Chondrocyte (in vitro differentiated cells): Measurements from ENCODE around the gene STXBP1. TPM values are rescaled to one million over a fixed set of nuclear protein-coding genes. Genes with fewer than 3 reads are reported as not detected.
A peak's percentile ranks its signal among the peaks of the same experiment; 100 is the strongest.

Source experiments
- DNase-seq: peaks from one replicate; pipeline ENCODE4 v3.0.0; 2021; ENCODE audit warnings: mixed read lengths, low spot score
- H3K27ac Mint-ChIP-seq: one replicate; pipeline ENCODE4 v1.8.0; 2021; ENCODE audit warnings: mild to moderate bottlenecking, moderate library complexity, mixed read lengths; ENCODE audit not compliant: unreplicated experiment
- H3K27me3 Mint-ChIP-seq: 2 replicates; pipeline ENCODE4 v1.8.0; 2021; ENCODE audit warnings: low read depth, mixed read lengths
- H3K36me3 Mint-ChIP-seq: 2 replicates; pipeline ENCODE4 v1.8.0; 2021; ENCODE audit warnings: low read depth, mixed read lengths
- H3K4me1 Mint-ChIP-seq: 2 replicates; pipeline ENCODE4 v1.8.0; 2021; ENCODE audit warnings: low read depth, mild to moderate bottlenecking, mixed read lengths
- H3K4me3 Mint-ChIP-seq: one replicate; pipeline ENCODE4 v1.8.0; 2021; ENCODE audit warnings: mild to moderate bottlenecking, moderate library complexity, mixed read lengths; ENCODE audit not compliant: unreplicated experiment
- H3K9me3 Mint-ChIP-seq: 2 replicates; pipeline ENCODE4 v1.8.0; 2021; ENCODE audit warnings: low read depth, mixed read lengths
- CTCF ChIP-seq: fragments of 200-600 bp; sonication (generic); IDR thresholded peaks from 2 replicates; pipeline ENCODE4 v1.5.0; 2021; ENCODE audit warnings: antibody characterized with exemption, mild to moderate bottlenecking, moderate library complexity
- total RNA-seq: library from RNA; stranded (reverse); gene quantifications from 3 replicates; pipeline ENCODE4 v1.2.1, GENCODE V29; 2021

STXBP1 gene
- total RNA-seq, 1 donor from 2014 or later, result 41.6 TPM

DNA sequence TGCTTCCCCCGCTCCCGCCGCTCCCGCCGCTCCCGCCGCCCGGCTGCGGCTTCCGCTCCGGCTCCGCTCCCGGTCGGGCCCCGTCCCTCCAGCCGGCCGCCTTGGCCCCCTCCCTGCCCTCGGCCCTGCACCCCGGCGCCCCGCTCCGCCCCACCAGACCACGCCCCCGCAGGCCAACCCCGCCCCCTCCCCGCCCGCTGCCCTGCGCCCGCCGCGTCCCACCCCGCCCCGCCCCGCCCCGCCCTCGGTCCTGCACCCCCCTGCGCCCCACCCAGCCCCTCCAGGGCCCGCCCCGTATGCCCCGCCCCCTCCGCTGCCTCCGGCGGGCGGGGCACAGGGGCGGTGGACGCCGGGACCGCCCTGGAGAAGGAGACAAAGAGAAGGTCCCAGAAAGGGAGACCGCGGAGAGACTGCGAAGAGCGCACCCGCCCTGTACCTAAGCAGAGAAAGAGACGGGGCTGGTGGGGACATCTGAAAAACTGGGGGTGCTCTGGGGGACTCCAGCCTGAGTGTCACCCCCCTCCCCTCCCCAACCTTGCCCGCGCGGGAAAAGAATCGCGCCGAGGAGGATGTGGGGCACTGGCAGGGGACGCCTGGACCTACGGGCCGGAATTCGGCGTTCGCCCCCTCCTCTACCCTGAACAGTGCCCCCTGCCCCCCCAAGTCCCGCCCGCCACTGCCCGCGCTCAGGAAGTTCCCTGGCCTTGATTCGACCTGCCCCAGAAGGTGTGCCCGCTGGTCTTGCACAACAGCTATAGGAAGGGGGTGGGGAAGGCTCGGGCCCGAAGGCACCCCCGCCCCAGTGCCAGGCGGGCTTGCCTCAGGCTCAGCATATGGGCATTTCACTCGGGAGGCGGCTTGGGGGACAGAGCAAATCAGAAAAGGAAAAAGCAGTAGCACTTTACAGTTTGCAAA lies 42.8 kb upstream of the STXBP1 start:
- no peaks in the 10 kb centered on the region for H3K9me3 Mint-ChIP-seq
- H3K36me3 Mint-ChIP-seq, result no peaks in the 10 kb centered on the region
- TF ChIP-seq CTCF, result no peak
- no peak for DNase-seq
- H3K27me3 Mint-ChIP-seq, result no peaks in the 10 kb centered on the region
- H3K4me1 Mint-ChIP-seq, result peaks cover 63% of the 10 kb centered on the region
- peak overlapping the region; percentile 71 for H3K4me3 Mint-ChIP-seq
- H3K27ac Mint-ChIP-seq, result peak overlapping the region; percentile 86

- Mint-ChIP-seq H3K27me3 (no peaks in the 10 kb centered on the region), H3K9me3 (no peaks in the 10 kb centered on the region), H3K4me3 (peak overlapping the region; percentile 71), H3K36me3 (no peaks in the 10 kb centered on the region), H3K4me1 (peaks cover 65% of the 10 kb centered on the region), H3K27ac (peak overlapping the region; percentile 86)
- TF ChIP-seq CTCF, result no peak
- DNase-seq, result no peak
These were observed 42.1 kb upstream of the STXBP1 start for GRCh38 chr9:127569886-127570401.

DNA sequence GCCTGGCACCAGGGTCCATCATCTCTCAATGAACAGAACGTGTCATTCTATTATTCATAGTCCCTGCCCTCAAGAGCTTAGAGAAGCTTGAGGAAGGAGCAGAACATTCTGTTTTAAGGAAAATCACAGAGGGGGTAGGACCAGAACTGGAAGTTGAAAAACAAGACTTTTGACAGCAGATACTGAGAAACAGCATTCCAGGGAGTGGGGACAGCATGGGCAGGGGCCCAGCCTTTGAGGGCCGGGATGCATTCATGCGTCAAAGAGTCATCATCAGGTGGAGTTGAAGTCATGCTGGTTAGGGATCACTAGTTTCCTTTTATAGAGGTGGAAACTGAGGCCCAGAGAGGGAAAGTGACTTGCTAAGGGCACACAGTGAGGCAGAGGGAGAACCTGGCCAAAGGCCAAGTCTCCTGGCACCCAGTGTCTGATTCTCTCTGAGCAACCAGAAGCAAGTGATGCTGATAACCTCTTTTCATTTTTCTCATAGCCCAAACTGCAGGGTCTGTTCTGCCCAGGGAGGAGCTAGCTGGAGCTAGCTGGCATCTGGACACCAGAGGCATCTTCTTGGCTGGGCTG lies 41.5 kb upstream of the STXBP1 start:
- no peak for DNase-seq
- Mint-ChIP-seq H3K27ac (peak overlapping the region; percentile 84), H3K27me3 (no peaks in the 10 kb centered on the region), H3K4me1 (peaks cover 65% of the 10 kb centered on the region), H3K9me3 (no peaks in the 10 kb centered on the region), H3K4me3 (no peak overlapping the region), H3K36me3 (no peaks in the 10 kb centered on the region)
- no peak for TF ChIP-seq CTCF

- Mint-ChIP-seq H3K27me3 (no peaks in the 10 kb centered on the region), H3K36me3 (no peaks in the 10 kb centered on the region), H3K4me3 (no peak overlapping the region), H3K9me3 (no peaks in the 10 kb centered on the region), H3K4me1 (peaks cover 60% of the 10 kb centered on the region), H3K27ac (no peak overlapping the region)
- DNase-seq, result no peak
- no peak for TF ChIP-seq CTCF
These were observed 40.1 kb upstream of the STXBP1 start for GRCh38 chr9:127571971-127572370.

- Mint-ChIP-seq H3K4me3 (no peak overlapping the region), H3K27me3 (no peaks in the 10 kb centered on the region), H3K4me1 (peaks cover 58% of the 10 kb centered on the region), H3K36me3 (no peaks in the 10 kb centered on the region), H3K9me3 (no peaks in the 10 kb centered on the region), H3K27ac (peak overlapping the region; percentile 94)
- no peak for TF ChIP-seq CTCF
- no peak for DNase-seq
These were observed 38.9 kb upstream of the STXBP1 start for GRCh38 chr9:127572961-127573721.
